Keratinocyte (primary cell): ENCODE results near the gene SH3PXD2B. TPM values are rescaled to one million over a fixed set of nuclear protein-coding genes. Genes with fewer than 3 reads are reported as not detected.

Source experiments
- DNase-seq: peaks from one replicate; pipeline ENCODE4 v3.0.0-alpha.2; 2011; ENCODE audit warnings: low read depth, missing footprints, low spot score
- FAIRE-seq: peaks from 2 replicates; lab custom pipeline; 2011; peaks lifted over from hg19 to GRCh38; lab: Jason Lieb, UNC
- H2AFZ ChIP-seq: 2 replicates; pipeline ENCODE4 v1.6.0; 2012; ENCODE audit warnings: low read length, control low read depth, inconsistent platforms; ENCODE audit not compliant: control insufficient read depth
- H3K27ac ChIP-seq: 2 replicates; pipeline ENCODE4 v1.5.1; 2011; ENCODE audit warnings: low read length; ENCODE audit not compliant: control insufficient read depth, insufficient read depth
- H3K27me3 ChIP-seq: 3 replicates; pipeline ENCODE4 v1.6.0; 2011; ENCODE audit warnings: low read length; ENCODE audit not compliant: control insufficient read depth, insufficient read depth; ENCODE audit errors: extremely low read depth
- H3K36me3 ChIP-seq, 2 experiments: 2 replicates in 1 of 2; 3 replicates in 1 of 2; pipeline ENCODE4 v1.5.1; 2011; ENCODE audit warnings: low read length in 2 of 2, mild to moderate bottlenecking in 1 of 2; ENCODE audit not compliant: control insufficient read depth in 2 of 2, insufficient read depth in 2 of 2; ENCODE audit errors: extremely low read depth in 1 of 2
- H3K4me1 ChIP-seq: 3 replicates; pipeline ENCODE4 v1.5.1; 2011; ENCODE audit warnings: low read length; ENCODE audit not compliant: control insufficient read depth, insufficient read depth; ENCODE audit errors: extremely low read depth
- H3K4me2 ChIP-seq: 3 replicates; pipeline ENCODE4 v1.6.0; 2011; ENCODE audit warnings: low read depth, low read length; ENCODE audit not compliant: control insufficient read depth, insufficient read depth; ENCODE audit errors: extremely low read depth
- H3K4me3 ChIP-seq, 3 experiments: fragments of 200-600 bp in 1 of 3; sonication (generic) in 1 of 3; 2 replicates in 2 of 3; 3 replicates in 1 of 3; pipeline ENCODE4 v1.5.1; 2011 to 2016; ENCODE audit warnings: low read length in 3 of 3, mild to moderate bottlenecking in 3 of 3, control low read depth in 2 of 3, inconsistent platforms in 1 of 3, low read depth in 1 of 3, mixed read lengths in 1 of 3, mixed run types in 1 of 3, moderate library complexity in 1 of 3; ENCODE audit not compliant: control insufficient read depth in 2 of 3, insufficient read depth in 2 of 3; ENCODE audit errors: extremely low read depth in 1 of 3
- H3K79me2 ChIP-seq: 2 replicates; pipeline ENCODE4 v1.6.0; 2012; ENCODE audit warnings: low read length; ENCODE audit not compliant: control insufficient read depth, insufficient read depth
- H3K9ac ChIP-seq: 3 replicates; pipeline ENCODE4 v1.6.0; 2011; ENCODE audit warnings: low read length; ENCODE audit not compliant: control insufficient read depth, insufficient read depth; ENCODE audit errors: extremely low read depth
- H3K9me1 ChIP-seq: 3 replicates; pipeline ENCODE4 v1.6.0; 2011; ENCODE audit warnings: low read length; ENCODE audit not compliant: control insufficient read depth, insufficient read depth; ENCODE audit errors: extremely low read depth
- H3K9me3 ChIP-seq: 2 replicates; pipeline ENCODE4 v1.5.1; 2012; ENCODE audit warnings: low read depth, low read length; ENCODE audit not compliant: control insufficient read depth
- H4K20me1 ChIP-seq: 3 replicates; pipeline ENCODE4 v1.6.0; 2011; ENCODE audit warnings: low read length; ENCODE audit not compliant: control insufficient read depth, insufficient read depth; ENCODE audit errors: extremely low read depth
- EZH2 ChIP-seq: IDR thresholded peaks from one replicate; pipeline ENCODE4 v1.6.1; 2012; ENCODE audit warnings: inconsistent platforms, mild to moderate bottlenecking, low read length, moderate library complexity
- dilution Hi-C: fragments of 300-500 bp; cut with MboI; formaldehyde crosslinking; loops from one replicate; pipeline ENCODE4 v1.7.0; 2020; ENCODE audit warnings: low sequenced_read_pairs; ENCODE audit not compliant: extremely low pct_ligation_motif_present
- polyA plus RNA-seq, 5 experiments: library from polyadenylated mRNA; depleted of rRNA in 3 of 5; stranded (reverse) in 3 of 5; stranded (forward) in 1 of 5; unstranded in 1 of 5; fragments of >200 nt; gene quantifications; 1 replicate in 1 of 5; 2 replicates in 3 of 5; 3 replicates in 1 of 5; pipeline versions ENCODE4 v1.2.1 to v1.2.3, GENCODE V29; 2011 to 2012; ENCODE audit warnings: missing spikeins in 2 of 5, low read depth in 1 of 5, low replicate concordance in 1 of 5
- TF ChIP-seq, protein P1 (sequence below), 3 experiments: IDR thresholded peaks in 1 of 3; conservative IDR thresholded peaks in 1 of 3; optimal IDR thresholded peaks in 1 of 3; 2 replicates in 2 of 3; 3 replicates in 1 of 3; pipeline versions ENCODE3 to v1.5.1; 2011; ENCODE audit warnings: low read length in 3 of 3, mild to moderate bottlenecking in 3 of 3, moderate library complexity in 2 of 3, control low read depth in 1 of 3, inconsistent platforms in 1 of 3; ENCODE audit not compliant: insufficient read depth in 2 of 3; ENCODE audit errors: extremely low read depth in 1 of 3

SH3PXD2B gene
- polyA plus RNA-seq, 1 donor (not counting 4 experiments of a cell fraction or from before 2014, with no cell fraction given) = 17.3 TPM

DNA sequence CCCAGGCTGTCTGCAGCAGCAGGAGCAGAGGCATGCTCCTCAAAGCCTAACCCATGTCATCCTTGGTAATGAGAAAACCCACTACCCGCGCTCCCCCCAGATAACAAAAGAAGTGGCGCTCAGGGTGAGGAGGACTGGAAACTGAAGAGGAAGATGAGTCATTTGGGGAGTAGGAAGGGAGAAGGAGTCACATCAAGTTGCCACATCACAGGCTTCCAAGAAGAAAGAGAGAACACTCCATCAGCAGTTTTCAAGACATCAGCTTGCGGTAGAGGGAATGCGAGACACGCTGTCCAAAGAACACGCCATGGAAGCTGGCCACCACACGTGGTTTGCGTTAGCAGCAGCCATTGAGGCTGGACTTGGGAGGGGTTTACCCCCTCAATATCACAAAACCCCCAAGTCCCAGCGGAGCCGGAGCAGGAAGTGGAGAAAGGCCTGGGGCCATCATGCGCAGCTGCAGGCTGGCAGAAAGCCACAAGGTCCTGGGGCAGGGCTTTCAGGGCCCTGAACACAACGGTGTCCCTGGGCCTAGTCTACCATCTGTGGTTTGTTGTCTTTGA is 41.5 kb downstream of the SH3PXD2B start:
- H3K27me3 ChIP-seq = no peaks in the 10 kb centered on the region
- no peaks in the 10 kb centered on the region for H3K79me2 ChIP-seq
- H2AFZ ChIP-seq = no peak overlapping the region
- no peak overlapping the region for H3K4me3 ChIP-seq
- H4K20me1 ChIP-seq = peaks cover 3% of the 10 kb centered on the region
- TF ChIP-seq, protein P1, sequence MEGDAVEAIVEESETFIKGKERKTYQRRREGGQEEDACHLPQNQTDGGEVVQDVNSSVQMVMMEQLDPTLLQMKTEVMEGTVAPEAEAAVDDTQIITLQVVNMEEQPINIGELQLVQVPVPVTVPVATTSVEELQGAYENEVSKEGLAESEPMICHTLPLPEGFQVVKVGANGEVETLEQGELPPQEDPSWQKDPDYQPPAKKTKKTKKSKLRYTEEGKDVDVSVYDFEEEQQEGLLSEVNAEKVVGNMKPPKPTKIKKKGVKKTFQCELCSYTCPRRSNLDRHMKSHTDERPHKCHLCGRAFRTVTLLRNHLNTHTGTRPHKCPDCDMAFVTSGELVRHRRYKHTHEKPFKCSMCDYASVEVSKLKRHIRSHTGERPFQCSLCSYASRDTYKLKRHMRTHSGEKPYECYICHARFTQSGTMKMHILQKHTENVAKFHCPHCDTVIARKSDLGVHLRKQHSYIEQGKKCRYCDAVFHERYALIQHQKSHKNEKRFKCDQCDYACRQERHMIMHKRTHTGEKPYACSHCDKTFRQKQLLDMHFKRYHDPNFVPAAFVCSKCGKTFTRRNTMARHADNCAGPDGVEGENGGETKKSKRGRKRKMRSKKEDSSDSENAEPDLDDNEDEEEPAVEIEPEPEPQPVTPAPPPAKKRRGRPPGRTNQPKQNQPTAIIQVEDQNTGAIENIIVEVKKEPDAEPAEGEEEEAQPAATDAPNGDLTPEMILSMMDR (optimal IDR thresholded peaks at IDR 0.05 in 1 of 3, IDR thresholded peaks at IDR 0.05 in 1 of 3, conservative IDR thresholded peaks at IDR 0.05 in 1 of 3; ENCODE audit: extremely low read depth in 1 of 3, insufficient read depth in 2 of 3, low read length in 3 of 3) = no peak
- no peak for TF ChIP-seq EZH2
- H3K4me2 ChIP-seq = peak overlapping the region; percentile 22
- peak; percentile 58 for FAIRE-seq
- dilution Hi-C loops = no loop called here
- peak overlapping the region; percentile 4 for H3K27ac ChIP-seq
- H3K9me1 ChIP-seq = no peaks in the 10 kb centered on the region
- H3K36me3 ChIP-seq = peaks cover 0 to 2% of the 10 kb centered on the region in 2 experiments
- peaks cover 35% of the 10 kb centered on the region for H3K4me1 ChIP-seq
- H3K9ac ChIP-seq = no peak overlapping the region
- no peak for DNase-seq
- no peaks in the 10 kb centered on the region for H3K9me3 ChIP-seq

- DNase-seq (no peak), FAIRE-seq (no peak)
- H3K4me2 ChIP-seq = no peak overlapping the region
These were observed 42.7 kb downstream of the SH3PXD2B start for GRCh38 chr5:172411484-172412072.

More at GRCh38 chr5:172411484-172412072, 42.7 kb downstream of the SH3PXD2B start:
- Histone ChIP-seq H3K4me3 (no peak overlapping the region), H3K9ac (no peak overlapping the region), H4K20me1 (no peaks in the 10 kb centered on the region), H3K9me3 (no peaks in the 10 kb centered on the region), H3K27ac (no peak overlapping the region), H2AFZ (no peak overlapping the region), H3K36me3 (peaks cover 0 to 2% of the 10 kb centered on the region in 2 experiments), H3K79me2 (no peaks in the 10 kb centered on the region), H3K27me3 (no peaks in the 10 kb centered on the region), H3K4me1 (peaks cover 36% of the 10 kb centered on the region), H3K9me1 (peaks cover 2% of the 10 kb centered on the region)
- TF ChIP-seq, protein P1 (optimal IDR thresholded peaks at IDR 0.05 in 1 of 3, IDR thresholded peaks at IDR 0.05 in 1 of 3, conservative IDR thresholded peaks at IDR 0.05 in 1 of 3; ENCODE audit: extremely low read depth in 1 of 3, insufficient read depth in 2 of 3, low read length in 3 of 3) = no peak
- no peak for TF ChIP-seq EZH2
- dilution Hi-C loops = no loop called here
